Eye (tissue), 1 donor: ENCODE results near the gene LYZL6.
"Not testable (repeated sequence)": the region's sequence is repeated elsewhere in the genome, so short reads cannot be mapped to it uniquely, and the experiment has no call there.

Experiments
- DNase-seq: peaks from one replicate; pipeline ENCODE4 v3.0.0-alpha.2; 2015

The LYZL6 gene

GRCh38 chr17:35944151-35944550, 638 bp upstream of the LYZL6 start:
- no peak for DNase-seq

- no peak for DNase-seq
Measured at GRCh38 chr17:35942588-35943186, 826 bp downstream of the LYZL6 start.

- DNase-seq, result not testable (repeated sequence)
Measured at GRCh38 chr17:35938492-35938891, 5.0 kb downstream of the LYZL6 start.

DNA sequence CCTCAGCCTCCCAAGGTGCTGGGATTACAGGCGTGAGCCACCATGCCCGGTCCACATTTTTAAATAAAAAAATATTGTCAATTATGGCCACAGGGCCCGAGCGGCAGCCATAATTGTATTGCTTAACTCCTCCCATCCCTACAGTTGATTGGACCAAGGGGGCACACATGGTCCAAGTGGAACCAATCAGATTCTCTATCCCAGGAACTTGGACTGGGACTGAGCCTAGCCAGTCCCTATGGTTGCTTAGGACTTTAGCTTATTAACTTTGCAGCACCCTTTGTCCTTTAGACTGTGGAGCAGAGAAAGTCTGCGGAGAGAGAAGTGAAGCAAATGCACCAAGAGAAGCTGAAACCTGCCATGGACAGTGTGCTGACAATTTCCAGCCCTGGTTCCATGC, 7.5 kb downstream of the LYZL6 start:
- no peak for DNase-seq

- DNase-seq, result no peak
Measured at GRCh38 chr17:35934760-35935159, 8.8 kb downstream of the LYZL6 start.

DNA sequence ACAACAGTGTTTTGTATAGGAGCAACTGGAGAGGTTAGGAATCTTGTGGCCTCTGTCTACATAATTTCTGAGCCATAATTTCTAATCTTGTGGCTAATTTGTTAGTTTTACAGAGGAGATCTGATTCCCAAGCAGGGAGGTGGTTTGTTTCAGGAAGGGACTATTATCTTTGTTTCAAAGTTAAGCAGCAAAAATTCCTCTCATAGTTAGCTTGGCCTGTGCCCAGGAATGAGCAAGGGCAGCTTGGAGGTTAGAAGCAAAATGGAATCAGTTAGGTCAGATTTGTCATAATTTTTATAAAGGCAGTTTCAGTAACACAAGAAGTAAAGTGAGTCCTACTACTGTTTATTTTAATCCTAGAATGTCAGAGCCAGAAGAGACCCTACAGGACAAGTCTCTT, 10.9 kb downstream of the LYZL6 start:
- peak; percentile 14 for DNase-seq

DNA sequence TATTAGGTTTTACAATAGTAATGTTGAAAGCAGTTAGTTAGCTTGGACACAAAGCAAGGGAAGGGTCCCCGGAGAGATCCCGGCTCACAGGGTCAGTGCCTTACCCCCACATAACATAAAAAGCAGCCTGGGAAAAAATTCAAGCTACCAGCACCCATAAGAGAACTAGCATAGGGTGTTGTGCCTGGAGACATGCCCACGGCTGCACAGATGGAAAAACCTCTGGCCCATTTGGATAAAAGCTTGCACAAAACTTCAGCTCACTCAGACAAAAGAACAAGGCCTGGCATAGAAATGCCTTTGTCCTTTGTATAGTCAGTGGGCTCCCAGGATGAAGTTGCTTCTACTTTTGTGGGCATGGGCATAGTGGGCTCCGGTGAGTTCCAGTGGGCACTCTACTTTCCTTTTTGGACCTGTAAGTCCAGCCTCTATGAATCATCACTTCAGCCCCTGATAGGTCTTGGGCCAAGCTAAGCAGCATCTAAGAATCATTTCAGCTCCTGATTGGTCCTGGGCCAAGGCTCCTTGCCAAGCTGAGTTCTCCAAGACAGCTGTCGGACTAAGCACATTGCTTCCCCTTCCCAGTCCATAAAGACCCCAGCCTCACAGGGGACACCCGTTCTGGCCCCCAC, 11.6 kb downstream of the LYZL6 start:
- peak; percentile 53 for DNase-seq

DNA sequence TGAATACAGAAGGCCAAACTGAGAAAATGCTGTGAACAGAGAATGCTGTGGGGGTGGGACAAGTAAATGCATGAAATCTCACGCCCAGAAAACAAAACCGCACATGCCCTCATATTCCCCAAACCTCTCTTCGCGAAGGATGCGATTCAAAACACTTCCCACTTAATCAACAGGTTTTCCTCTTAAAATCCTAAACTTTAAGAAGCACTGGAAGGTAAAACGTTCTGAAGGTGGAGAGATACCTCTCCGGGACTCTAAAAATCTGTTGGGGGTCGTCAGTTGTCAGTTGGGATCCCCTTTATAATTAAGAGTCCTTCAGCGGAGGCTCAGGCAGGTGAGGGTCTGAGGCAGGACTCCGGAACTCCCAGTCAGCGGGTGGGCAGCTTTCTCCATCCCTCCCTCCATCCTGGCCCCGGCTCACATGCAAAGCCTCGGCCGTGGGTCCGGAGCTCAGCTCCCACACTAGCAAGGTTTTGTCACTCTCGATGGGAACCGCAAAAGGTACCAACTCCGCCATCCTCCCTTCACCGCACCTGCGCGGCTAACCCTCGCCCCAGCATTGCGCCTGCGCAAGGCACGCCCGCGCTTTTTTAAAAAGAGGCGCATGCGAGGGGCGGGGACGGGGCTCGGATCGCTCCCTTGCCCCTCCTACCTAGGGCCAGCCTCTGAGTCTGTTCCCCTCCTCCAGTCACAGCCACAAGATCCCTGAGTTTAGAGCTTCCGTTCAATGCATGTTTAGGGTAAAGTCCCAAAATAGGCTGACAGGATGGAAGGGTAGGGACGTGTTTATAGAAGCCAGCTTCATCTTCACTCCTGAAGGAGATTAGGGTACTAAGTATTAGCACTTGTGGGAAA, 13.1 kb downstream of the LYZL6 start, which contains the start of gene RDM1:
Gene RDM1 (minus strand): TSS at position 563 of the 855 bp plus-strand sequence. CDS start 46 bp downstream, at position 517.
- peak; percentile 88 for DNase-seq

DNA sequence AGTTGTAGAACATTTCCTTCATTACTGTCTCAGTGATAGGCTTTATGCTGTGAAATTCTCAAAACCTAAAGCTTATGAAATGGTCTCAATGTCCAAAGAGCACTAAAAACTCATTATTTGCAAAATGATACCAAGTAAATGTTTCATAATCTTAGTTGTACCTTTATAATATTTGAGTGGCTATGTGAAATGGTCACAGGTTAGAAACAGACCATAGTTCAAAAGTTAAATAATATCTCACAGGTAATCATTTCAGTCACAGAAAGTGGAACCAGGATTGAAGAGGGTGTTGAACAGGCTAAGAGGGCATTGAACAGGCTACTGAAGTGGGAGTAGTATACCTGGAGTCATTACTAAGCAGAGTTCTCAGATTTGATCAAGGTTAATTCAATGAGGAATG, 15.8 kb downstream of the LYZL6 start:
- DNase-seq, result no peak

- DNase-seq, result no peak
Measured at GRCh38 chr17:35923609-35924114, 19.9 kb downstream of the LYZL6 start.

DNA sequence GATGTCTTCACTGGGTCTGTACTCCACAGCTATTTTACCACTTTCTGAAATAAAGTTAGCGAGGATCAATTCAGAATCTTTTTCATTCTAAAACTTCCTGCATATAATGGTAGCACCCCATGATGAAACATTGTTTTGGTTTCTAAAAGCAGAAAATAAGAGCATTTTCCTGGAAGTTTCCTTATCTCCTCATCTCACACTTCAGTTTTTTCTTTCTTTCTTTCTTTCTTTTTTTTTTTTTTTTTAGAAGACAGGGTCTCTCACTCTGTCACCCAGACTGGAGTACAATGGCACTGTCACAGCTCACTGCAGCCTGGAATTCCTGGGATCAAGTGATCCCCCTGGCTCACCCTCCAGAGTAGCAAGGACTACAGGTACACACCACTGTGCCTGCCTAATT, 23.3 kb downstream of the LYZL6 start:
- no peak for DNase-seq

GRCh38 chr17:35918665-35919064, 24.8 kb downstream of the LYZL6 start:
- DNase-seq, result no peak

DNA sequence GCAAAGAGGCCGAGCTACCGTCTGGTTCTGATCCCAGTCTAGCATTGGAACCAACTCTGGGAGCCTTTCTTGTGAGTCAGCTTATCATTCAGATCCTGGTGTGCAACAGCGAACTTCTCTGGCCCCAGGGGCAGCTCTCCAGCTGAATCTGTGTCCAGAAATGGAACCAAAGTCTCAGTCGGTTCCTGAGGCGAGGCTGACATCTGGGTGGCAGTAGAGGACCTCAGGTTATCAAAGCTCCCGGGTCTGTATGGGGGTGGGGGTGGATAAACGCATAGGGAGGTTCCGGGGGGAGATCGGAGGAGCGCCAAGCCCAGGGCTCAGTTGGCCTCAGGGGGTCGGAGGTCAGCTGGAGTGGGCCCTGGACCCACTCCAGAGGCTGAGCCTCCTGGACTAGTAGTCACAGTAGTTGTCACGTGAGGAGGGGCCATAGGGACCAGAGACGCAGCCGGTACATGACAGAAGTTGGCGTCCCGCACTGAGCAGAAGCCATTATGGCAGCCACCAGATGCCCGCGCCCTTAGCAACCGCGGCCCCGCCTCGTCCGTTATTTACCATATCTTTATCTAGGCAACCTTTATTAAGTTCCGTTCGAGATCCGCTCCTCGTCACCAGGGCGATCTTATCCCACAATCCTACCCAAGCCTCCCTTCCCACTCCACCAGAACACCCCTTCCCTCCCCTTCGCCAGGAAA, 25.8 kb downstream of the LYZL6 start:
- no peak for DNase-seq

DNA sequence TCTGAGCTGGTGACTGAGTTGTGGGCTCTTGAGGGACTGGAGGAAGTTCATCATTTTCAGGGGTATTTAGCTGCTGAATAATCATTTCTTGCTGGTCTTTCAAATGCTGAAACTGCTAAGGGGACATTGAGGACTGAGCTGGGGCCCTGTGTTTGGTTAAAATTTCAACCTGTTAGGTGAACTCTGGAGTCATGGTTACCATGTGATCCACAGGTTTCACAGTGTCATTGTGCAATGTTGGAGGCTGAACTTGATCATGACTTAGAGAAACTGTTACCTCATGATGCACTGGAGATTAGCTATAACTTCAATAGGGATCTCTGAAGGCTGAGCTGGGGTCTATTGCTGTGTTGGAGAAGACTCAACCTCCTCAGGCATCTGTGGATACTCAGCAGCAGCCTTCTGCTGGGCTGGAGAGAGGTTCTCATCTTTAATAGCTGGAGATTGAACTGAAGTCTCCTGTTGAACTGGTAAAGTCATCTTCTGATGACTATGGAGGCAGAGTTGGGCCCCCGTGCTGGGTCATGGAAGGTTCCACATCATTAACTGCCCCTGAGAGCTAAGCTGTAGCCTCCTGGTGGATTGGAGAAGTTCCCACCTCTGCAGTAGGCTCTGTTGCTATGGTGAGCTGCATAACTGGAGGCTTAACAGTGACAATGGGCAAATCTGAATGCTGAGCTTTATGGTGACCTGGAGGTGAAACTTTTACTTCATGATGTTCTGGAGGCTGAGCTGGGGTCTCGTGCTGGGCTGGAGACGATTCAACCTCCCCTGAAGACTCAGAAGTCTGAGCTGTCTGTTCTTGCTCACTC, 28.2 kb downstream of the LYZL6 start:
- DNase-seq, result no peak

DNA sequence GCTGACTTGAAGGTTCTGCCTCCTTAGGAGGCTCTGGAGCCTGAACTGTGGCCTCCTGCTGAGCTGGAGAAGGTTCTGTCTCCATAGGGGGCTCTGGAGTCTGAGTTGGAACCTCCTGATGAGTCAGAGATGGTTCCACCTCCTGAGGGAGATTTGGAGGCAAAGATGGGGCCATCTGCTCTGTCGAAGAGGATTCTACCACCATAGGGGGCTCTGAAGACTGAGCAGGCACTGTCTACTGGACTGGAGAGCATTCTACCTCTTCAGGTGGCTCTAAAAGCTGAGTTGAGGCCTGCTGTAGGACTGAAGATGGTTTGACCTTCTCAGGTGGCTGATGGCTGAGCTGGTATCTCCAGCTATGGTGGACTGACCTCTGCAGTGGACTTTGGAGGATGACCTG, 29.2 kb downstream of the LYZL6 start:
- DNase-seq, result no peak

GRCh38 chr17:35913609-35914008, 29.9 kb downstream of the LYZL6 start:
- no peak for DNase-seq

- no peak for DNase-seq
Measured at GRCh38 chr17:35912942-35913341, 30.6 kb downstream of the LYZL6 start.

- DNase-seq, result no peak
Measured at GRCh38 chr17:35912339-35912912, 31.1 kb downstream of the LYZL6 start.

DNA sequence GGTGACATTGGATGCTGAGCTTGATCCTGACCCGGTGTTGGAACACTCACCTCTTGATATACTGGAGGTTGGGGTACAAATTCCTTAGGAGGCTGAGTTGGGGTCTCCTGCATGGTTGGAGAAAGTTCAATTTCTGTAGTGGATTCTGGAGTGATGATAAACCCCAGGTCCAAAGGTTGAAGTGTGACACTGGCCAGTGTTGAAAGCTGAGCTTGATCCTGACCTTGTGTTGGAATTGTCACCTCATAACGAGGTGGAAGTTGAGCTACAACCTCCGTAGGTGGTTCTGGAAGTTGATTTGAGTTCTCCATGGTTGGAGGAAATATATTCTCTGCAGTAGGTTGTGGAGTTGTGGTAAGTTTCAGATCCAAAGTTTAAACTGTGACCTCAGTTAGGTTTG, 34.1 kb downstream of the LYZL6 start:
- DNase-seq, result no peak

DNA sequence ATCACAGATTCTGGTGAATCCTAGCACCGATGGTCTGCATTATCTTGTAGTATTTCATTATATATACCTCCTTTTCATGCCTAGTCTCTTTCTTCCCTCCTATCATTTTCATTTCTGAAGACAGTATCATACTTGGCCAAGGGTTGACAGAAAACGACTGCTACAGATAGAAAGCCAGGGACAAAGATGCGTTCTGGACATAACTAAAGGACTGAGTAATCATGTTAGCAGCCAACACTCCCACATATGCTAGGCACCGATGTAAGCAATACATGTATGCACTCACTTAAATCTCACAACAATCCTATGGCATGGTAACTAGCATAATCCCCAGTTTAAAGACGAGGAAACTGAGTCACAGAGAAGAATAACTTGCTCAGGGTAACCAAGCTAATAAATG, 35.8 kb downstream of the LYZL6 start:
- no peak for DNase-seq

DNA sequence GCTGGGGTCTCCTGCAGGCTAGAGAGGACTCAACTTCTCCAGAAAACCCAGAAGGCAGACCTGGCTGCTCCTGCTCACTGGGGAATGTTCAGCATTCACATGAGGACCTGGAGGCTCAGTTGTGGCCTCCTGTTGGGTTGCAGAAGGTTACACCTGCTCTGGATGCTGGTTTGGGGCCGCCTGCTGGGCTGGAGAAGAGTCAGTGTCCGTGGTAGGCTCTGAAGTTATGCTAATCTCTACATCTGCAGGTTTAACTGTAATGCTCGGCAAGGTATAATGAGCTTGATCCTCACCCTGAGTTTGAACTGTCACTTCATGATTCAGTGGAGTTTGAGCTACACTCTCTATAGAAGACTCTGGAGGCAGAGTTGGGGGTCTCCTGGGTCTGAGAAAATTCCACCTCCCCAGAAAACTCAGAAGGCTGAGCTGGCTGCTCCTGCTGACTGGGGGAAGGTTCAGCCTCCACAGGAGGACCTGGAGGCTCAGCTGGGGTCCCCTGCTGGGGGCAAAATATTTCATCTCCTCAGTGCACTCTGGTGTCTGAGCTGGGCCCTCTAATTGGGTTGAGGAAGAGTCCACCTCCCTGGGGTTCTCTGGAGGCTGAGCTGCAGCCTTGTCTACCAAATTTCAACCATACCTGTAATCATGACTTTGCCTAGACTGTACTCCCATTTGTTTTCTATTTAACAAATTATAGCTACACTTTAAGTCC, 36.4 kb downstream of the LYZL6 start:
- no peak for DNase-seq
